Measurements from ENCODE around the gene ERCC3. TPM values are rescaled to one million over a fixed set of nuclear protein-coding genes. Genes with fewer than 3 reads are reported as not detected.

ERCC3 gene
- total RNA-seq: 41.2 and 44.4 TPM in 2 replicates

DNA sequence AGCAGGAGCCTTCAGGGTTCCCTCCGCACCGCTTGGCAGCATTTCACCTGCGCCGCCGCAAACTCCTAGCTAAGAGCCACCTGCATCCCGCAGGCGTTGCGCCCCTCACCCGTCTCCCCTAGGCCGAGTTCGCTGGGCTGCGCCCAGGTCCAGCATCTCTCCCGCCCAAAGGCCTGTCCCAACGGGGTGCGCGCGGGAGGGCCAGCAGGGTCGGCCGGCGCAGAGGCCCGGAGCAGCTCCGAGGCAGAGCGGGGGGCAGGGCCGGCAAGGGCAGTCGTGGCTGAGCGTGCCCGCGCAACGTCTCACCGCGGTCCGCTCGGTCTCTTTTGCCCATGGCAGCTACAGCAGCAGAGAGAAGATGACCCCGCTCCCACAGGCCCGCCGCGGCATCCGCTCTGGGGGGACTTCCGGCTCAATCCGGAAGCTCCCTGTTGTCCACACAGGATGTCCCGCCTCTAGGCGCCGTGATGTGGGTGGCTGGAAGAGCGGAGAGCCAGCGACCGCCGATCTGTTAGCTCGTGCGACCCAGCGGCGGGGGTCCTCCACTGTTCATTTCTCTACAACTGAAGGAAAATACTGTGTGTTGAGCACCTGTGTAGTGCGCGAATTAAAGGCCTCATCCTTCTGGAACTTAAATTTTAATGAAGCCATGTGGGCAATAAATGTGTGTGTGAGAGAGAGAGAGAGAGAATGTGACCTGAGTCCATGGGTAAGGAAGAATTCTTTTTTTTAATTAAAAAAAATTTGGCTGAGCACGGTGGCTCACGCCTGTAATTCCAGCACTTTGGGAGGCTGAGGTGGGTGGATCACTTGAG is at the start of gene ERCC3:
ERCC3 (minus strand) TSS at position 397 of the 815 bp plus-strand sequence; CDS start at position 334, 63 bp downstream.

DNA sequence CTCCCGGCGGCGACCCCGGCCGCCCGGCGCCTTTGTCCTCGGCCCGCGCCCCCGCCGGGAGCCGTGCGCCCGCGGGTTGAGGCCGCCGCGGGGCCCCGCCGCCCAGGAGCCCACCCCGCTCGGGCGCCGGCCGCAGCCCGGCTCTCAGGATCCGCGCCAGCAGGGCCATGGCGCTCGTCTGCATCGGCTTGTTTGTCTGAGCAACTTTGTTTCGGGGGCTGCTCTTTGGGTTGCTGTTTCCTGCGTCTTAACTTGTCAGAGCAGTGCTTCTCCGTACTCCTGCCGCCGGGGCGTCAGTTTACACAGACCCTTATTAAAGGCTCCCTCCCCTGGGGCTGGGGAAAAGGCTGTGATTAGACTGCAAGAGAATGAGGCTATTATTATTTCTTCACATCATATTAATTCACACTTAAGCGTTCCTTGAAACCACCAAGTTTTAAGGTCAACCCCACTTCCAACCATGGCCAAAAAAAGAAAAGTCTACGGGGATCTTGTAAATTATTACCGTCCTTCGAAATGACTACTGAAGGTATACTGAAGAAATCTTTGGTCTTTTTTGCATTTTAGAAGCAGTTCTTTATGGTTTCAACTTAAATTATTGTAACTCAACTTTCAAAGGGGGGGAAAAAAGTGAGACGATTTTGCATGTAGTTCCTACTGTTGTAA is 73.7 kb downstream of the ERCC3 start, which contains the start of gene CYP27C1:
CYP27C1 (minus strand) TSS at position 198 of the 666 bp plus-strand sequence; CDS start at position 169, 29 bp downstream.

Small RNA genes within 50 kb of the gene (small RNA-seq; reads per million reads assigned to genes)
- gene RNU6-1147P: 1.3 reads per million, percentile 68 among the genes with 10 or more reads in this experiment

Other genes starting within 250 kb of the ERCC3 start
- 37.5 and 49.6 TPM in 2 replicates for gene BIN1, start 187.0 kb downstream of the ERCC3 start, total RNA-seq
- not detected in 2 replicates for gene CYP27C1, start 73.8 kb downstream of the ERCC3 start, total RNA-seq
- 28.1 and 28.2 TPM in 2 replicates for gene MAP3K2, start 93.8 kb upstream of the ERCC3 start, total RNA-seq
- gene PROC, start 124.3 kb upstream of the ERCC3 start, total RNA-seq: not detected in 2 replicates
- gene IWS1, start 232.3 kb upstream of the ERCC3 start, total RNA-seq: 36.6 and 38.4 TPM in 2 replicates
- gene MYO7B, start 241.5 kb upstream of the ERCC3 start, total RNA-seq: under 0.01 and 0.10 TPM in 2 replicates